ENCODE results near the gene HCST. TPM values are rescaled to one million over a fixed set of nuclear protein-coding genes. Genes with fewer than 3 reads are reported as not detected.
"Not testable (repeated sequence)": the region's sequence is repeated elsewhere in the genome, so short reads cannot be mapped to it uniquely, and the experiment has no call there.

HCST gene, protein sequence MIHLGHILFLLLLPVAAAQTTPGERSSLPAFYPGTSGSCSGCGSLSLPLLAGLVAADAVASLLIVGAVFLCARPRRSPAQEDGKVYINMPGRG
- polyA plus RNA-seq (ENCODE audit: insufficient read length in 3 of 3), result 1 to 10 TPM; 2.7 to 3.2 (median 2.8) TPM

DNA sequence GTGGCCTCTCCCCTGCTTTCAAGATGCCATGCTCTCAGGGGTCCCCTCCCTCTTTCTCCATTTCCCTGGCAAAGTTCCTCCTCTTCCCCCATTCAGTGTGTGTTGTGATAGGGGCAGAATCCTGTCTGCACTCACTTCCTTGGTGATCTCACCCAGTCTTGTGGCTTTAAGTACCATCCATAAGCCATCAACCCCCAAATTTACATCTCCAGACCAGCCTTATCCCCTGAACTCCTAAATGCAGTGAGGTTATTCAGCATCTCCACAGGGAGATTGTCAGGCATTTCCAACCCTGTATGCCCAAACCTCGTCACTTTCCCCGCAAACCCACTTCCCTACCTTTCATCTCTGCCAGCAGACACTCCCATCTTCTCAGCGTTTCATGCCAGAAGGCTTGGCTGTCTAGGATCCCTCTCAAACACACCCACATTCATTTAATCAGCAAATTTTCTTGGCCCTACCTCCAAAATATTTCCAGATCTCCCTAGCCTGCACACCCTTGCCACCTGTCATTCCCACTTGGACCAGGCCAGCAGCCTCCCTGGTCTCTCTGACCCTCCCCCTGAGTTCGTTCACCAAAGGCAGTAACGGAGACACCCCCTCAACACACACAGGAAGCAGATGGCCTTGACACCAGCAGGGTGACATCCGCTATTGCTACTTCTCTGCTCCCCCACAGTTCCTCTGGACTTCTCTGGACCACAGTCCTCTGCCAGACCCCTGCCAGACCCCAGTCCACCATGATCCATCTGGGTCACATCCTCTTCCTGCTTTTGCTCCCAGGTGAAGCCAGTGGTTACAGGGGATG is at the start of gene HCST:
TSS of gene HCST (plus strand) at position 676 of the 808 bp plus-strand sequence. CDS start at position 741, 65 bp downstream.
- DNase-seq (ENCODE audit: low read depth in 3 of 3, low spot score in 2 of 3), result no peak

- DNase-seq (ENCODE audit: low read depth in 3 of 3, low spot score in 2 of 3), result no peak
These were observed 49.1 kb upstream of the HCST start for GRCh38 chr19:35853038-35853756.

DNA sequence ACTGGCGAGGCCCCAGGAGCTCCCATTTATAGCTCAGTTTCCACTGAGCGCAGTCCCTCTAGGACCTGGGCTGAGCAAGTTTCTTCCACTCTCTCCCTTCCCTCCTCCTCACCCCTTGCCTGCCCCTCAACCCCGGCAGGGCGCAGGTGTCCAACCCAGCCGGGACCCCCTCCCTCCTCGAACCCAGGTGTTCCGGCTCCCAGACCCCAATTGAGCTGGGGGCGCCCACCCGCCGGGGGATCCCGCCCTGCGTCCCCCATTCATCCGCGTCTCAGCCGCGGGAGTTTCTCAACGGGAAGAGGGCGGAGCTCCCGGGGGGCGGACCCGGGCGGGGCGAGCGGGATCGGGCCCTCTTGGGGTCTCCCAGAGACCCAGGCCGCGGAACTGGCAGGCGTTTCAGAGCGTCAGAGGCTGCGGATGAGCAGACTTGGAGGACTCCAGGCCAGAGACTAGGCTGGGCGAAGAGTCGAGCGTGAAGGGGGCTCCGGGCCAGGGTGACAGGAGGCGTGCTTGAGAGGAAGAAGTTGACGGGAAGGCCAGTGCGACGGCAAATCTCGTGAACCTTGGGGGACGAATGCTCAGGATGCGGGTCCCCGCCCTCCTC is 45.7 kb upstream of the HCST start, which contains the start of gene KIRREL2:
TSS of gene KIRREL2 (plus strand) at position 366 of the 604 bp plus-strand sequence. CDS start at position 575, 209 bp downstream.
- no peak for DNase-seq (ENCODE audit: low read depth in 3 of 3, low spot score in 2 of 3)

- no peak for DNase-seq (ENCODE audit: low read depth in 3 of 3, low spot score in 2 of 3)
These were observed 44.0 kb upstream of the HCST start for GRCh38 chr19:35858311-35858710.

- no peak for DNase-seq (ENCODE audit: low read depth in 3 of 3, low spot score in 2 of 3)
These were observed 42.9 kb upstream of the HCST start for GRCh38 chr19:35859414-35859813.

- no peak for DNase-seq (ENCODE audit: low read depth in 3 of 3, low spot score in 2 of 3)
These were observed 41.9 kb upstream of the HCST start for GRCh38 chr19:35860436-35860817.

GRCh38 chr19:35860818-35861639 is 41.3 kb upstream of the HCST start:
- DNase-seq (ENCODE audit: low read depth in 3 of 3, low spot score in 2 of 3), result no peak

DNA sequence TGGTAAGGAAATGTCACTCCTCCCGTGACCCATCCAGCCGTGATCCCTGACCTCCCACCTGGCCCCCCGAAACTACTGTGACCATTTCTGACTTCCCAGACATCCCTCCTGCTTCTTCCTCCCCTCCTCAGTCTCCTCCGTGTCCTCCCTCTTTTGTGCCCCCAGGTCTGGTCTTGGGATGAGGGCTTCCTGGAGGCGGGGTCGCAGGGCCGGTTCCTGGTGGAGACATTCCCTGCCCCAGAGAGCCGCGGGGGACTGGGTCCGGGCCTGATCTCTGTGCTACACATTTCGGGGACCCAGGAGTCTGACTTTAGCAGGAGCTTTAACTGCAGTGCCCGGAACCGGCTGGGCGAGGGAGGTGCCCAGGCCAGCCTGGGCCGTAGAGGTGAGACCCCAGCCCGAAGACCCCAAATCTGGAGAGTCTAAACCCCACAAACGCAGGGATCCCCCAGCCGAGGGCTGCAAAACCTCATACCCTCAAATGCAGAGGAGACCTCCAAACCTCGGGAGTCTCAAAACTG is 40.6 kb upstream of the HCST start:
- no peak for DNase-seq (ENCODE audit: low read depth in 3 of 3, low spot score in 2 of 3)

GRCh38 chr19:35862528-35862927 is 39.8 kb upstream of the HCST start:
- DNase-seq (ENCODE audit: low read depth in 3 of 3, low spot score in 2 of 3), result no peak

DNA sequence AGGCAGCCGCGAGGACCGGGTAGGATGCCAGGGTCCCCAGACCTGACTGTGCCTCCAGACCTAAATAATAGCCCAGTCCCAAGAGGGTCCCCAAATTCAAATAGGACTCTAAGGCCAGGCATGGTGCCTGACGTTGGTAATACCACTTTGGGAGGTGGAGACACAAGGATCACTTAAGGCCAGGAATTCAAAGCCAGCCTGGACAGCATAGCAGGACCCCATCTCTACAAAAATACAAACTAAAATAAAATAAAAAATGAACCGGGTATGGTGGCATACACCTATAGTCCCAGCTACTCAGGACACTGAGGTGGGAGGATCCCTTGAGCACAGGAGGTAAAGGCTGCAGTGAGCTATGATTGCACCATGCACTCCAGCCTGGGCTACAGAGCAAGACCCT is 39.3 kb upstream of the HCST start:
- DNase-seq (ENCODE audit: low read depth in 3 of 3, low spot score in 2 of 3), result no peak

DNA sequence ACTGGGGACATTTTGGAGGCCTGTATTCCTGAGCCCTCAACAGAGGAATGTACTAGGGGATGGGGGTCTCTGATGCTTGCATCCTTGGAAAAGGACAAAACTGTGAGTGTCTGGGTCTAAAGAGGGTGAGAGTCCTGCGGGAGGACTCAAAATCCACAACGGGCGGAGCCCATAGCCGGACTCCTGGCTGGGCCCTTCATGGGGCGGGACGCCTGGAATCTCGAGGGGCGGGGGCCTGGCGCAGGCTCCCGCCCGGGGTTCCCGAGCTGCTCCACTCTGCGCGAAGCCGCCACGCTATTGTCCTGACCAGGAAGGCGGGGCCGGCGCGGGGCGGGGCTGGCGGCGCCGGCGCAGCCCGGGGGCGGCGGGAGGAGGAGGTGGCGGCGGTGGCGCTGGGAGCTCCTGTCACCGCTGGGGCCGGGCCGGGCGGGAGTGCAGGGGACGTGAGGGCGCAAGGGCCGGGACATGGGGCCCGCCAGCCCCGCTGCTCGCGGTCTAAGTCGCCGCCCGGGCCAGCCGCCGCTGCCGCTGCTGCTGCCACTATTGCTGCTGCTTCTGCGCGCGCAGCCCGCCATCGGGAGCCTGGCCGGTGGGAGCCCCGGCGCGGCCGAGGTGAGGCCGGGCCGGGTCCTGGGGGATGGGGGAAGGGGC is 34.0 kb upstream of the HCST start, which contains the start of gene APLP1:
TSS of gene APLP1 (plus strand) at position 403 of the 651 bp plus-strand sequence. CDS start at position 466, 63 bp downstream.
- no peak for DNase-seq (ENCODE audit: low read depth in 3 of 3, low spot score in 2 of 3)

DNA sequence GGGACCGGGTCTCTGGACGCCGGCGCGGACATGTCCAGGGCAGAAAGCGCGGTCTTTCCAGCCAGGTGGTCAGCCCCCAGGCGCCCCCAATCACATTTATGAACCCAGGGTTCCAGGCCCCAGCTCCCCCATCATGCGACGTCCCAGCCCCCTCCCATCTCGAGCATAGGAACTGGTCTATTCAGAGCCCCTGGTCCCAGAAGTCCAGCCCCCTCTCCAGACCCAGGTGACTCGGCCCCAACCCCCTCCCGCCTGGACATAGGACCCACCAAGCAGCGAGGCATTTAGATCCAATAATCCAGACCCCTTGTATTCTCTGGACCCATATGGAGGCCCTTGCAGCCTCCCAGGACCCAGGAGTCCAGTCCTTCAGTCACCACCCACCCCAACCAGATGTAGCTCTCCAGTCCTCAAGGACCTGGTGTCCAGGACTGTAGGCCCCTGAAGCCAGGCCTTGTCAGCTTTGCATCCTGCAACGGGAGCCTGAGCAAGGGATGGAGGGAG is 33.5 kb upstream of the HCST start:
- no peak for DNase-seq (ENCODE audit: low read depth in 3 of 3, low spot score in 2 of 3)

DNA sequence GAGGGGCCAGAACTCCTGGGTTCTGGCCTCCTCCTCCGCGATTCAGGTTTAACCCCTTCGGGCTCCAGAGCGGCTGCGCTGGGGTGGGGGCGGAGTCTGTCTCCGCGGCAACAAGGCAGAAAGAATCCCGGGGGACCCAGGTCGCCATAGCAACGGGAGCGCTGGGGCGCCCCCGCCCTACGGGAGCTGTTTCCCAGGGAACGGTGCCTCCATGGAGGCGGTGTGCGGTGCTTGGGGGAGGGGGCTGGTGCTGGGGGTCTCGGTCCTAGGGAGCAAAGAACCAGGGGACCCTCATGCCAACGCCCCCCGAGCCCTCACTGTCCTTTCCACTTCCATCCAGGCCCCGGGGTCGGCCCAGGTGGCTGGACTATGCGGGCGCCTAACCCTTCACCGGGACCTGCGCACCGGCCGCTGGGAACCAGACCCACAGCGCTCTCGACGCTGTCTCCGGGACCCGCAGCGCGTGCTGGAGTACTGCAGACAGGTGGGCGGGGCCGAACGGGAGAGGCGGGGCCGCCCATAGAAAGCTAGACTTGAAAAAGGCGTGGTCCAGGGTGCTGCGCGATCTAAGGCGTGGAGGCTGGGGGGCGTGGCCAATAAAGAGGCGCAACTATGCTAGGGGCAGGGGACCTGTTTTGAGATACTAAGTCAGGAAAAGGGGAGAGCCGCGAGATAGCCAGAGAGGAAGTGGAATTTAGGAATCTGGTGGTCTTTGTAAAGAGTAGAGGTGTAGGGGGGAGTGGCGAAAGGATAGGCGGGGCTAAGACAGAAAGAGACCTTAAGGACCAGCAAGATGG is 32.8 kb upstream of the HCST start:
- DNase-seq (ENCODE audit: low read depth in 3 of 3, low spot score in 2 of 3), result no peak

- DNase-seq (ENCODE audit: low read depth in 3 of 3, low spot score in 2 of 3), result not testable (repeated sequence)
These were observed 32.1 kb upstream of the HCST start for GRCh38 chr19:35870124-35870736.

DNA sequence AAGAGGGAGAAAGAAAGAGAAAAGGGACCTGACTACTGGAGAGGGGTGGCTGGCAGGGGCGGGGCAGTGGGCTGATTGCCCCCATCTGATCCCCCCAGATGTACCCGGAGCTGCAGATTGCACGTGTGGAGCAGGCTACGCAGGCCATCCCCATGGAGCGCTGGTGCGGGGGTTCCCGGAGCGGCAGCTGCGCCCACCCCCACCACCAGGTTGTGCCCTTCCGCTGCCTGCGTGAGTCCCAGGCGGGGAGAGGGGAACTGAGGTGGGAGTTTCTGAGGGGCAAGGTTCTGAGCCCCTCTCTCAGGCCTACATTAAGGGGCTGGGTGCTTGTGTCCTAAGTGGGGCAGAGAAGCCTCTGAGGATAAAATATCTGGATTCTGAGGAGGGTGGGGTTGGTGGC is 31.5 kb upstream of the HCST start:
- no peak for DNase-seq (ENCODE audit: low read depth in 3 of 3, low spot score in 2 of 3)

GRCh38 chr19:35871611-35872010 is 30.7 kb upstream of the HCST start:
- DNase-seq (ENCODE audit: low read depth in 3 of 3, low spot score in 2 of 3), result no peak

GRCh38 chr19:35872180-35872579 is 30.1 kb upstream of the HCST start:
- no peak for DNase-seq (ENCODE audit: low read depth in 3 of 3, low spot score in 2 of 3)

- no peak for DNase-seq (ENCODE audit: low read depth in 3 of 3, low spot score in 2 of 3)
These were observed 27.9 kb upstream of the HCST start for GRCh38 chr19:35874392-35874930.

Data from right renal cortex interstitium (tissue), 3 donors.